LNCAP (cell line): ENCODE measurements around the gene CLPTM1L.

Experiments
- CTCF ChIP-seq: fragments of 450-650 bp; IDR thresholded peaks from 2 replicates; pipeline ENCODE4 v1.5.1; 2017; ENCODE audit warnings: mild to moderate bottlenecking

Gene CLPTM1L

GRCh38 chr5:1330847-1331831 lies 13.8 kb downstream of the CLPTM1L start:
- TF ChIP-seq CTCF: no peak

- TF ChIP-seq CTCF: no peak
These were observed 14.6 kb downstream of the CLPTM1L start for GRCh38 chr5:1330146-1330846.

- TF ChIP-seq CTCF: no peak
These were observed 15.8 kb downstream of the CLPTM1L start for GRCh38 chr5:1329111-1329579.

- no peak for TF ChIP-seq CTCF
These were observed 18.9 kb downstream of the CLPTM1L start for GRCh38 chr5:1325870-1326531.

GRCh38 chr5:1325191-1325741 lies 19.6 kb downstream of the CLPTM1L start:
- TF ChIP-seq CTCF: no peak

- no peak for TF ChIP-seq CTCF
These were observed 20.1 kb downstream of the CLPTM1L start for GRCh38 chr5:1324719-1325190.

GRCh38 chr5:1324301-1324700 lies 20.6 kb downstream of the CLPTM1L start:
- no peak for TF ChIP-seq CTCF
